Measurements from ENCODE around the gene LRRC73. TPM values are rescaled to one million over a fixed set of nuclear protein-coding genes. Genes with fewer than 3 reads are reported as not detected.

The LRRC73 gene
- total RNA-seq, 1 experiment from 2014 or later: 0.58 TPM

DNA sequence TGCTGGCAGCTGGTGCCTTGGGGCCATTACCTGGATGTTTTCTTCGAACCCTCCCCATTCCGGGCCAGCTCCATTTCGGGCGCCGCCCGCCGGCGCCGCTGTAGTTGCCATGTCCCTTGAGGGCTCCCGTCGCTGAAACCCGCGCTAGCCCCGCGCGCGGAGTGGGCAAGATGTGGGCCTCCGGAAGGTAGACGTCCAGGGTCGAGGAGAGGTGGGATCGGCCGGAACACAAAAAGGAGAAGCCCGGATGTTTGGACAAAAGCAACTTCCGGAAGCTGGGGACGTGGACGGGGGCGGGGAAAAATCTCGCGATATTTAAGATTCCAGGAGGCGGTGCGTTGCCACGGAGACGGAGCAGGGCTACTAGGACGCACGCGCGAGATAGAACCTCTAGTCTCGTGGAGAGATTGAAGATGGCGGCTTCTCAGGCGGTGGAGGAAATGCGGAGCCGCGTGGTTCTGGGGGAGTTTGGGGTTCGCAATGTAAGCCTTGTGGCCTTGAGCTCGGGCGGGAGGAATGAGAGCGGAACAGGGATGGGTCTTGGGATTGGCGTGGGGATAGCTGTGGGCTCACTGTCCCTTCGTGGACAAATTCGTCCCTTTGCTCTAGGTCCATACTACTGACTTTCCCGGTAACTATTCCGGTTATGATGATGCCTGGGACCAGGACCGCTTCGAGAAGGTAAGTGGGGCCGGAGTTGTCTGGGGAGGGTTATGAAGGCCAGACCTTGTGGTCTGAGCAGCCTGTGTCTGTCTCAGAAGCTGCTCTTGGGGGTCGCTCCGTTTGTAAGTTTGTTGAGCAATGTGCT, 6.8 kb upstream of the LRRC73 start, which contains the start of the genes POLR1C and YIPF3:
Gene POLR1C (plus strand): TSS at position 393 of the 808 bp plus-strand sequence. CDS start 21 bp downstream, at position 414.
Gene YIPF3 (minus strand): TSS at position 230 of the 808 bp plus-strand sequence. CDS start 119 bp downstream, at position 111.
- no TSS peak for BruUV-seq (replicated peaks)
- POLR2A ChIA-PET (ENCODE audit: low non-redundant PET): interaction anchor here (0.6 kb wide), 1 partner anchor 50 kb away, joined by 3 read pairs; no protein-coding TSS in a partner anchor

GRCh38 chr6:43516367-43516696, 6.2 kb upstream of the LRRC73 start:
- no peaks in the 10 kb centered on the region for H3K27me3 ChIP-seq (replicated peaks; ENCODE audit: insufficient read depth, low read depth, low read length, poor library complexity)
- ChIA-PET CTCF (no interaction called here), POLR2A (ENCODE audit: low non-redundant PET) (interaction anchor here (0.6 to 0.7 kb wide), 2 partner anchors 51 to 194 kb away, joined by 3 read pairs; no protein-coding TSS in a partner anchor)
- no TSS peak for BruUV-seq (replicated peaks)
- H3K9me3 ChIP-seq (ENCODE audit: low read depth, low read length, poor library complexity, severe bottlenecking): no peaks in the 10 kb centered on the region
- DNase-seq (ENCODE audit: low spot score): no peak
- H3K36me3 ChIP-seq (ENCODE audit: insufficient read depth, low read length, poor library complexity, severe bottlenecking): peaks cover 61% of the 10 kb centered on the region
- peak overlapping the region; percentile 88 for H3K27ac ChIP-seq (ENCODE audit: low read depth, low read length, poor library complexity, severe bottlenecking)
- TF ChIP-seq, protein P1, sequence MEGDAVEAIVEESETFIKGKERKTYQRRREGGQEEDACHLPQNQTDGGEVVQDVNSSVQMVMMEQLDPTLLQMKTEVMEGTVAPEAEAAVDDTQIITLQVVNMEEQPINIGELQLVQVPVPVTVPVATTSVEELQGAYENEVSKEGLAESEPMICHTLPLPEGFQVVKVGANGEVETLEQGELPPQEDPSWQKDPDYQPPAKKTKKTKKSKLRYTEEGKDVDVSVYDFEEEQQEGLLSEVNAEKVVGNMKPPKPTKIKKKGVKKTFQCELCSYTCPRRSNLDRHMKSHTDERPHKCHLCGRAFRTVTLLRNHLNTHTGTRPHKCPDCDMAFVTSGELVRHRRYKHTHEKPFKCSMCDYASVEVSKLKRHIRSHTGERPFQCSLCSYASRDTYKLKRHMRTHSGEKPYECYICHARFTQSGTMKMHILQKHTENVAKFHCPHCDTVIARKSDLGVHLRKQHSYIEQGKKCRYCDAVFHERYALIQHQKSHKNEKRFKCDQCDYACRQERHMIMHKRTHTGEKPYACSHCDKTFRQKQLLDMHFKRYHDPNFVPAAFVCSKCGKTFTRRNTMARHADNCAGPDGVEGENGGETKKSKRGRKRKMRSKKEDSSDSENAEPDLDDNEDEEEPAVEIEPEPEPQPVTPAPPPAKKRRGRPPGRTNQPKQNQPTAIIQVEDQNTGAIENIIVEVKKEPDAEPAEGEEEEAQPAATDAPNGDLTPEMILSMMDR (conservative IDR thresholded peaks at IDR 0.05; ENCODE audit: low read depth, low read length): no peak
- no peak for TF ChIP-seq EZH2 (IDR thresholded peaks at IDR 0.05; ENCODE audit: borderline replicate concordance, low read depth, low read length, poor library complexity, severe bottlenecking)
- peaks cover 12% of the 10 kb centered on the region for H3K4me1 ChIP-seq (ENCODE audit: insufficient read depth, low read length, poor library complexity, severe bottlenecking)
- H3K4me3 ChIP-seq (ENCODE audit: low read depth, low read length, poor library complexity, severe bottlenecking): peak overlapping the region; percentile 89
- intact Hi-C loops (cut with micrococcal nuclease; ENCODE audit: unreplicated experiment): no loop called here

More for the DNA sequence above, 6.8 kb upstream of the LRRC73 start, which contains the start of the genes POLR1C and YIPF3:
- CTCF ChIA-PET: no interaction called here
- intact Hi-C loops (cut with micrococcal nuclease; ENCODE audit: unreplicated experiment): loop anchor here (1.0 kb wide), 1 partner anchor 616 kb away; no protein-coding TSS in a partner anchor
- Histone ChIP-seq H3K27ac (ENCODE audit: low read depth, low read length, poor library complexity, severe bottlenecking) (peak within 1 kb of the TSS; percentile 88), H3K9me3 (ENCODE audit: low read depth, low read length, poor library complexity, severe bottlenecking) (no peaks in the 10 kb centered on the region), H3K27me3 (replicated peaks; ENCODE audit: insufficient read depth, low read depth, low read length, poor library complexity) (no peaks in the 10 kb centered on the region), H3K36me3 (ENCODE audit: insufficient read depth, low read length, poor library complexity, severe bottlenecking) (peaks cover 63% of the 10 kb centered on the region), H3K4me3 (ENCODE audit: low read depth, low read length, poor library complexity, severe bottlenecking) (peak within 1 kb of the TSS; percentile 89), H3K4me1 (ENCODE audit: insufficient read depth, low read length, poor library complexity, severe bottlenecking) (peaks cover 12% of the 10 kb centered on the region)
- no peak for TF ChIP-seq EZH2 (IDR thresholded peaks at IDR 0.05; ENCODE audit: borderline replicate concordance, low read depth, low read length, poor library complexity, severe bottlenecking)
- TF ChIP-seq, protein P1 (conservative IDR thresholded peaks at IDR 0.05; ENCODE audit: low read depth, low read length): no peak
- DNase-seq (ENCODE audit: low spot score): peak; percentile 99

DNA sequence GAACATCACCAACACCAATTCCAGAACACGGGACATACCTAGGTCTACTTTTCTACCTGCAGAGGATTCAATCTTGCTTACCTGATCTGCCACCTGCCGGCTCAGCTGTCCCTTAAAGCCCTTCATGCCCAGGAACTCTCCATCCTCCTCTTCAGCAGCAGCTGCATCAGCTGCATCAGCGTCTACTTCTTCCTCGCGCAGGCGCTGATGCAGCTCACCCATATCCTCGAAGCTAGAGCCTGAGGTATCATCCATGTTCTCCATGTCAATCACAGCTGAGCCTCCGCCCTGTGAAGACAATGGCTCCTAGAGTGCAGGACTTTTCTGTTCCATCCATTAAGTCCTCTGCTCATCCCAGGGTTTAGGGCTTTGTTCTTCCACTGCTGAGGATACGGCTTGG, 5.7 kb upstream of the LRRC73 start:
- Histone ChIP-seq H3K9me3 (ENCODE audit: low read depth, low read length, poor library complexity, severe bottlenecking) (no peaks in the 10 kb centered on the region), H3K27ac (ENCODE audit: low read depth, low read length, poor library complexity, severe bottlenecking) (peak overlapping the region; percentile 88), H3K4me3 (ENCODE audit: low read depth, low read length, poor library complexity, severe bottlenecking) (peak overlapping the region; percentile 89), H3K27me3 (replicated peaks; ENCODE audit: insufficient read depth, low read depth, low read length, poor library complexity) (no peaks in the 10 kb centered on the region), H3K4me1 (ENCODE audit: insufficient read depth, low read length, poor library complexity, severe bottlenecking) (peaks cover 12% of the 10 kb centered on the region), H3K36me3 (ENCODE audit: insufficient read depth, low read length, poor library complexity, severe bottlenecking) (peaks cover 61% of the 10 kb centered on the region)
- no peak for DNase-seq (ENCODE audit: low spot score)
- TF ChIP-seq, protein P1 (conservative IDR thresholded peaks at IDR 0.05; ENCODE audit: low read depth, low read length): no peak
- TF ChIP-seq EZH2 (IDR thresholded peaks at IDR 0.05; ENCODE audit: borderline replicate concordance, low read depth, low read length, poor library complexity, severe bottlenecking): no peak
- ChIA-PET CTCF (no interaction called here), POLR2A (ENCODE audit: low non-redundant PET) (interaction anchor here (0.7 kb wide), 1 partner anchor 194 kb away, joined by 3 read pairs; no protein-coding TSS in a partner anchor)
- intact Hi-C loops (cut with micrococcal nuclease; ENCODE audit: unreplicated experiment): no loop called here
- TSS peak; percentile 71 for BruUV-seq (replicated peaks)

Measured in A673 (cell line).